ENCODE results near the gene AUP1.

The AUP1 gene

GRCh38 chr2:74548285-74548899 is 18.9 kb upstream of the AUP1 start:
- Histone ChIP-seq H3K9me3 (ENCODE audit: low read depth, low read length) (no peaks in the 10 kb centered on the region), H3K36me3 (ENCODE audit: insufficient read depth, low read length) (no peaks in the 10 kb centered on the region), H3K4me3 (peak overlapping the region; percentile 76), H3K9ac (ENCODE audit: insufficient read length) (peak overlapping the region; percentile 59), H3K27ac (no peak overlapping the region)
- TF ChIP-seq EZH2 (IDR thresholded peaks at IDR 0.05) = no peak
- TF ChIP-seq POLR2AphosphoS5 (IDR thresholded peaks at IDR 0.05; ENCODE audit: borderline replicate concordance, low read depth, low read length) = no peak
- no peak for TF ChIP-seq FOXP2 (optimal IDR thresholded peaks at IDR 0.05; ENCODE audit: control extremely low read depth, extremely low read length, insufficient read depth)
- no peak for DNase-seq (ENCODE audit: low read depth, low spot score)

DNA sequence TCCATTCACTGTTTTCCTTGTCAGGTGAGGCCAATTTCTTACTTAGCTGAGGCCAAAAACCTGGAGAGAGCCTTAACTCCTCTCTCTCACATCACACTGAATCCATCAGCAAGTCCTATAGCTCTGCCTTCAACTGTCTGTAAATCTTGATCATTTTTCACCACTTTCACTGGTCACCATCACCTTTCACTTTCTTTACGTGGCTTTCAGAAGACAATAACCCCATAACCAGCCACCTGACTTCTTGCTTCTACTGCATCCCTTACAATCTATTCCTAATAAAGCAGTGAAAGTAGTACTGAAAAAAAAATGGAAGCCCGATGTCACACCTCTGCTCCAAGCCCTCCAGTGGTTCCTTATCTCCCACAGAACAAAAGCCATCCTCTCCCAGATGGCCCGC is 16.5 kb upstream of the AUP1 start:
- no peak overlapping the region for H3K9ac ChIP-seq (ENCODE audit: insufficient read length)
- no peak overlapping the region for H3K27ac ChIP-seq
- no peak overlapping the region for H3K4me3 ChIP-seq
- no peaks in the 10 kb centered on the region for H3K9me3 ChIP-seq (ENCODE audit: low read depth, low read length)
- DNase-seq (ENCODE audit: low read depth, low spot score) = no peak
- no peak for TF ChIP-seq EZH2 (IDR thresholded peaks at IDR 0.05)
- TF ChIP-seq POLR2AphosphoS5 (IDR thresholded peaks at IDR 0.05; ENCODE audit: borderline replicate concordance, low read depth, low read length) = no peak
- TF ChIP-seq FOXP2 (optimal IDR thresholded peaks at IDR 0.05; ENCODE audit: control extremely low read depth, extremely low read length, insufficient read depth) = no peak
- no peaks in the 10 kb centered on the region for H3K36me3 ChIP-seq (ENCODE audit: insufficient read depth, low read length)

- Histone ChIP-seq H3K27ac (no peak overlapping the region), H3K36me3 (ENCODE audit: insufficient read depth, low read length) (no peaks in the 10 kb centered on the region), H3K9me3 (ENCODE audit: low read depth, low read length) (no peaks in the 10 kb centered on the region), H3K4me3 (no peak overlapping the region), H3K9ac (ENCODE audit: insufficient read length) (no peak overlapping the region)
- no peak for DNase-seq (ENCODE audit: low read depth, low spot score)
- TF ChIP-seq POLR2AphosphoS5 (IDR thresholded peaks at IDR 0.05; ENCODE audit: borderline replicate concordance, low read depth, low read length) (no peak), EZH2 (IDR thresholded peaks at IDR 0.05) (no peak)
These were observed 15.1 kb upstream of the AUP1 start for GRCh38 chr2:74544634-74545033.

DNA sequence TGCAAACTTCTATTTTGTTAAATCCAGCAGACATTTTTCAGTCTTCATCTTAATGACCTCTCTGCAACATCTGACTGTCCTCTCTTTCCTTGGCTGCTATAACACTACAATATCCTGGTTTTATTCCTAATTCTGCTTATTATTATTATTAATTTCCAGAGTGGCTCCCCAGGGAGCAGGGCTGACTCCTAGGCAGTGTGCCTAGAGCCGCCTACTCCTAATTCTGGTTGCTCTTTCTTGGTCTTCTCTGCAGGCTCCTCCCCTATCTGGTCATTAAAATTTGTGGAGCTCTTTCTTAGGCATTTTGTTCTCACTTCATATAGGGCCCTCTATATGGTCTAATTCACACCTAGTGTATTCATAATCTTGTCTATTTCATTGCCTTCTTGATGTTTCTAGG is 13.5 kb upstream of the AUP1 start:
- DNase-seq (ENCODE audit: low read depth, low spot score) = no peak
- Histone ChIP-seq H3K9me3 (ENCODE audit: low read depth, low read length) (no peaks in the 10 kb centered on the region), H3K27ac (no peak overlapping the region), H3K9ac (ENCODE audit: insufficient read length) (no peak overlapping the region), H3K36me3 (ENCODE audit: insufficient read depth, low read length) (no peaks in the 10 kb centered on the region), H3K4me3 (no peak overlapping the region)
- TF ChIP-seq POLR2AphosphoS5 (IDR thresholded peaks at IDR 0.05; ENCODE audit: borderline replicate concordance, low read depth, low read length) (no peak), FOXP2 (optimal IDR thresholded peaks at IDR 0.05; ENCODE audit: control extremely low read depth, extremely low read length, insufficient read depth) (no peak), EZH2 (IDR thresholded peaks at IDR 0.05) (no peak)

DNA sequence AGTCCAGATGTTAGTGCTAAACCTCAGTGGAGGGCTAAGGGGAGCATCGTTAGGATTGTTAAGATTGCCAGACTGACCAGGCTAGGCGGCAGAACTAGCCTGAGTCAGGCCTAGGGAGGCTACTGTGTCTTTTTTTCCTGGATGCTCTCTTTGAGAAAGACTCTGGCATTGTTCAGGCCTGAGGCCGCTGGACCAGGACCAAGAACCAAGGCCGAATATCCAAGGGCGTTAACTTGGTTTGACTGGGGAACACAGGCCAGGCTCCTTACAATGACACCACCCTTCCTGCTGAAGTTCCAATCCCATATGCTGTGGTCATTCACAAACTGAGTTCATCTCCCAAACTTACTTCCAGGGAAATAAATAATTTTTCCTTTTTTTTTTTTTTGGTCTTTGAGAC is 10.8 kb upstream of the AUP1 start:
- no peak overlapping the region for H3K27ac ChIP-seq
- no peak for TF ChIP-seq FOXP2 (optimal IDR thresholded peaks at IDR 0.05; ENCODE audit: control extremely low read depth, extremely low read length, insufficient read depth)
- no peak for TF ChIP-seq EZH2 (IDR thresholded peaks at IDR 0.05)
- no peak for TF ChIP-seq POLR2AphosphoS5 (IDR thresholded peaks at IDR 0.05; ENCODE audit: borderline replicate concordance, low read depth, low read length)
- H3K4me3 ChIP-seq = no peak overlapping the region
- H3K36me3 ChIP-seq (ENCODE audit: insufficient read depth, low read length) = no peaks in the 10 kb centered on the region
- H3K9me3 ChIP-seq (ENCODE audit: low read depth, low read length) = no peaks in the 10 kb centered on the region
- no peak overlapping the region for H3K9ac ChIP-seq (ENCODE audit: insufficient read length)
- no peak for DNase-seq (ENCODE audit: low read depth, low spot score)

DNA sequence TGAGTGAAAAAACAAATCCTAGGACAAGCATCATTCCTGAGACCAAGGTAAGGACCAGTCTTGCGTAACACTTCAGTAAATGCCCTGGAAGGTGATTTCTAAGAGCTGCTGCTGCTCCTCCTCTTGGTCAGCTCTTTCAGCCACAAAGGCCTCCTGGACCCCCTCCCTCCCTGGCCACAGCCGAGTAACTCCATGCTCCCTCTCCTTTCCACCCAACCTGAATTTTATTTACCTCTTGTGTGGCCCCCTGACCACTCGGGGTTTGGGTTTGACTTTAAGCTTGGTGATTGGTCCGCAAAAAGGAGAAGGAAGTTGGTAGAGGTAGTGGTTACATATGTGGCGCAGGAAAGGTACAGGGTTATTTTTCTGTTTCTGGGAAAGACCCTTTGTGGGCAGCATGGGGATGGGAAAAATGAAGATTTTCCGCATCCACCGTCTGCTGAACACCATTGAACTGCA is 9.4 kb upstream of the AUP1 start:
- no peak overlapping the region for H3K9ac ChIP-seq (ENCODE audit: insufficient read length)
- H3K36me3 ChIP-seq (ENCODE audit: insufficient read depth, low read length) = no peaks in the 10 kb centered on the region
- H3K9me3 ChIP-seq (ENCODE audit: low read depth, low read length) = no peaks in the 10 kb centered on the region
- no peak overlapping the region for H3K4me3 ChIP-seq
- H3K27ac ChIP-seq = no peak overlapping the region
- DNase-seq (ENCODE audit: low read depth, low spot score) = no peak
- TF ChIP-seq POLR2AphosphoS5 (IDR thresholded peaks at IDR 0.05; ENCODE audit: borderline replicate concordance, low read depth, low read length) (no peak), EZH2 (IDR thresholded peaks at IDR 0.05) (no peak), FOXP2 (optimal IDR thresholded peaks at IDR 0.05; ENCODE audit: control extremely low read depth, extremely low read length, insufficient read depth) (no peak)

DNA sequence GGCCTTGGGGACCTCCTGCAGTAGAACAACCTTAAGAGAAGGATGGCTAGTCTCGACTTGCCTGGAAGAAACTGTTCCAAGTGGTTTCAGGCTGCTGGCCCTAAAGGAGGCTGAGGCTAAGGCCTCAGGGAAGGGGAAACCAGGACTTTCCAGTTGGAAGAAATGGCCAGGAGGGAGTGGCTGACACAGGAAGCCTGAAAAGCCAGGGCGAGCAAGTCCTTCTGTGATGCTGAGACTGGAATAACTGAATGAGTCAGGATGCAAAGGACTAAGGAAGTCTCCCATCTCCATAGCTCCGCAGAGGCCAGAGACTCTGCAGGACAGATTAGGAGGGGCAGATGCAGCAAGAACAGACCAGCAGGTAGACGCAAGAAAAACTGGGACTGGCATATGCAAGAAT is 7.6 kb upstream of the AUP1 start:
- no peak overlapping the region for H3K9ac ChIP-seq (ENCODE audit: insufficient read length)
- DNase-seq (ENCODE audit: low read depth, low spot score) = no peak
- TF ChIP-seq FOXP2 (optimal IDR thresholded peaks at IDR 0.05; ENCODE audit: control extremely low read depth, extremely low read length, insufficient read depth) (no peak), EZH2 (IDR thresholded peaks at IDR 0.05) (no peak), POLR2AphosphoS5 (IDR thresholded peaks at IDR 0.05; ENCODE audit: borderline replicate concordance, low read depth, low read length) (no peak)
- H3K27ac ChIP-seq = no peak overlapping the region
- H3K36me3 ChIP-seq (ENCODE audit: insufficient read depth, low read length) = peaks cover 6% of the 10 kb centered on the region
- no peak overlapping the region for H3K4me3 ChIP-seq
- H3K9me3 ChIP-seq (ENCODE audit: low read depth, low read length) = no peaks in the 10 kb centered on the region

GRCh38 chr2:74536166-74536950 is 6.9 kb upstream of the AUP1 start:
- no peak overlapping the region for H3K9ac ChIP-seq (ENCODE audit: insufficient read length)
- H3K9me3 ChIP-seq (ENCODE audit: low read depth, low read length) = no peaks in the 10 kb centered on the region
- peaks cover 9% of the 10 kb centered on the region for H3K36me3 ChIP-seq (ENCODE audit: insufficient read depth, low read length)
- no peak overlapping the region for H3K27ac ChIP-seq
- TF ChIP-seq FOXP2 (optimal IDR thresholded peaks at IDR 0.05; ENCODE audit: control extremely low read depth, extremely low read length, insufficient read depth) = no peak
- no peak for TF ChIP-seq EZH2 (IDR thresholded peaks at IDR 0.05)
- TF ChIP-seq POLR2AphosphoS5 (IDR thresholded peaks at IDR 0.05; ENCODE audit: borderline replicate concordance, low read depth, low read length) = no peak
- DNase-seq (ENCODE audit: low read depth, low spot score) = no peak
- no peak overlapping the region for H3K4me3 ChIP-seq
